GM21515 (cell line): ENCODE data around the gene CMTR1.

ENCODE experiments used
- ATAC-seq: cut with Tn5 transposase; IDR thresholded peaks from one replicate; pipeline ENCODE4 v1.9.1; 2021; ENCODE audit not compliant: unreplicated experiment

Gene CMTR1

GRCh38 chr6:37528541-37528940, 95.5 kb downstream of the CMTR1 start:
- ATAC-seq, result no peak

- no peak for ATAC-seq
Observed at GRCh38 chr6:37530297-37530696, 97.3 kb downstream of the CMTR1 start.

GRCh38 chr6:37531026-37531425, 98.0 kb downstream of the CMTR1 start:
- no peak for ATAC-seq
